ENCODE measurements around the gene EDN3. TPM values are rescaled to one million over a fixed set of nuclear protein-coding genes. Genes with fewer than 3 reads are reported as not detected.

EDN3 gene
- total and polyA plus RNA-seq, 4 donors = 6.9 TPM; not detected in 3

DNA sequence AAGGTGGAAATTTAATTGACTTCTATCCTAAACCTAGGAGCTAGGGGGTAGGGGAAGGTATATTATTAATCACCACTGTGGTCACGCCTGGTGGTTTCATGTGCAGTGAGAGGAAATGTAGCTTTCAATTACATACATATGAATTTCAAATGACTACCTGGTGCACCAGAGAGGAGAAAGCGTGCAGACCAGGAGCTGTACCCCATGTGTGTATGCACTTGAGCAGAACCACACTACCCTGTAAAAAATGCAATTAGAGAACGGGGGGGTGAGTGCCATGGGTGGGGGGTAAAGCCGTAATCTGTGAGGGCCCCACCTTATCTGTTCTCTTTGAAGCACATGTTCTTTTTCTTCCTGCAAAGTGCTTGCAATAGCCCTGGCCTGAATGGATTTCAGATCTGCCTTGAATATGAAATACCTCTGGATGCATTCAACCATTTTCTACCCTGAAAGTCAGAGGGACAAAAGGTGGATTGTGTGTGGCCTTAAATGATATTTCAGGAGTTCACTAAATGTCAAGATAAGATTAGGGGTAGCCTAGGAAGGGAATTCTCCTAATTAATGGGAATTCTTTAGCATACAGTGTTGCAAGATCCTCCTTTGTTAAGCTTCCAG lies 30.9 kb upstream of the EDN3 start:
- Histone ChIP-seq H3K4me3 (ENCODE audit: low read length in 2 of 2) (no peak overlapping the region), H3K4me1 (ENCODE audit: control insufficient read depth in 1 of 2, insufficient read depth in 2 of 2, low read length in 2 of 2) (no peaks in the 10 kb centered on the region), H3K27me3 (ENCODE audit: control insufficient read depth in 1 of 2, insufficient read depth in 2 of 2, low read length in 1 of 2) (peaks cover 0 to 3% of the 10 kb centered on the region in 2 donors), H3K27ac (ENCODE audit: low read depth in 1 of 2, low read length in 2 of 2) (no peak overlapping the region), H3K36me3 (ENCODE audit: control insufficient read depth in 1 of 2, insufficient read depth in 2 of 2, low read length in 1 of 2) (no peaks in the 10 kb centered on the region), H3K9me3 (ENCODE audit: control insufficient read depth, low read length) (no peaks in the 10 kb centered on the region)
- DNase-seq = no peak
- no peak for ATAC-seq (ENCODE audit: low FRiP score)
- WGBS, 2 donors = 44 to 48% methylated on average over 4 of the region's 4 CpGs
- intact Hi-C loops (cut with DNase I) = no loop called here

GRCh38 chr20:59270380-59270779 lies 30.0 kb upstream of the EDN3 start:
- H3K4me3 ChIP-seq (ENCODE audit: low read length in 2 of 2) = no peak overlapping the region
- H3K9me3 ChIP-seq (ENCODE audit: control insufficient read depth, low read length) = no peaks in the 10 kb centered on the region
- 63 to 72% methylated on average over 3 of the region's 3 CpGs for WGBS, 2 donors
- peaks cover 0 to 3% of the 10 kb centered on the region in 2 donors for H3K27me3 ChIP-seq (ENCODE audit: control insufficient read depth in 1 of 2, insufficient read depth in 2 of 2, low read length in 1 of 2)
- ATAC-seq (ENCODE audit: low FRiP score) (no peak), DNase-seq (no peak)
- H3K27ac ChIP-seq (ENCODE audit: low read depth in 1 of 2, low read length in 2 of 2) = no peak overlapping the region
- intact Hi-C loops (cut with DNase I) = no loop called here
- no peaks in the 10 kb centered on the region for H3K36me3 ChIP-seq (ENCODE audit: control insufficient read depth in 1 of 2, insufficient read depth in 2 of 2, low read length in 1 of 2)
- H3K4me1 ChIP-seq (ENCODE audit: control insufficient read depth in 1 of 2, insufficient read depth in 2 of 2, low read length in 2 of 2) = no peaks in the 10 kb centered on the region

- 70 to 71% methylated on average over 11 of the region's 11 CpGs for WGBS, 2 donors
- peaks cover 0 to 3% of the 10 kb centered on the region in 2 donors for H3K27me3 ChIP-seq (ENCODE audit: control insufficient read depth in 1 of 2, insufficient read depth in 2 of 2, low read length in 1 of 2)
- no peak overlapping the region for H3K4me3 ChIP-seq (ENCODE audit: low read length in 2 of 2)
Measured at GRCh38 chr20:59273739-59274357, 26.6 kb upstream of the EDN3 start.

DNA sequence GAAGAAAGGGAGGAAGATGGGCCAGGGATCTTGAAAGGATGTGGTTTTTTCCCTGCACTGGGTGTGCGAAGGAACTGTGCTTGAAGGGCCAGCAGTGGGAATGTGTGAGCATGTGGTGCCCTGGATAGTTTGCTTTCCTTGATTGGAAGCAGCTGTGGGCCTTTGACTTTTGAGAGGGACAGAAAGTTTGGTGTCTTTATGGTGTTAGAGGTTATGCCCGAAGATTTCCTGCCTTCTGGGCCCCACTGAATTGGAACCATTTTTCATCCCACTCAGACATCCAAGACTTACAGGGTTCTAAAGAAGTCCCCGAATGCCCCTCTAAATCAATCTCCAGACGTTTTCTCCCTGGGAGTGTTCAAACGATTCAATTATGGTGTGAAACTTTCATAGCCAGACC lies 23.5 kb upstream of the EDN3 start:
- Histone ChIP-seq H3K36me3 (ENCODE audit: control insufficient read depth in 1 of 2, insufficient read depth in 2 of 2, low read length in 1 of 2) (no peaks in the 10 kb centered on the region), H3K27ac (ENCODE audit: low read depth in 1 of 2, low read length in 2 of 2) (no peak overlapping the region), H3K27me3 (ENCODE audit: control insufficient read depth in 1 of 2, insufficient read depth in 2 of 2, low read length in 1 of 2) (peaks cover 0 to 3% of the 10 kb centered on the region in 2 donors), H3K9me3 (ENCODE audit: control insufficient read depth, low read length) (no peaks in the 10 kb centered on the region), H3K4me1 (ENCODE audit: control insufficient read depth in 1 of 2, insufficient read depth in 2 of 2, low read length in 2 of 2) (no peaks in the 10 kb centered on the region), H3K4me3 (ENCODE audit: low read length in 2 of 2) (no peak overlapping the region)
- ATAC-seq (ENCODE audit: low FRiP score) = no peak
- DNase-seq = no peak
- WGBS, 2 donors = 24 to 31% methylated on average over 5 of the region's 5 CpGs
- intact Hi-C loops (cut with DNase I) = no loop called here

More at GRCh38 chr20:59273739-59274357, 26.6 kb upstream of the EDN3 start:
- ATAC-seq (ENCODE audit: low FRiP score) (no peak), DNase-seq (no peak)
- H3K9me3 ChIP-seq (ENCODE audit: control insufficient read depth, low read length) = no peaks in the 10 kb centered on the region
- intact Hi-C loops (cut with DNase I) = no loop called here
- H3K36me3 ChIP-seq (ENCODE audit: control insufficient read depth in 1 of 2, insufficient read depth in 2 of 2, low read length in 1 of 2) = no peaks in the 10 kb centered on the region
- no peaks in the 10 kb centered on the region for H3K4me1 ChIP-seq (ENCODE audit: control insufficient read depth in 1 of 2, insufficient read depth in 2 of 2, low read length in 2 of 2)
- H3K27ac ChIP-seq (ENCODE audit: low read depth in 1 of 2, low read length in 2 of 2) = no peak overlapping the region

DNA sequence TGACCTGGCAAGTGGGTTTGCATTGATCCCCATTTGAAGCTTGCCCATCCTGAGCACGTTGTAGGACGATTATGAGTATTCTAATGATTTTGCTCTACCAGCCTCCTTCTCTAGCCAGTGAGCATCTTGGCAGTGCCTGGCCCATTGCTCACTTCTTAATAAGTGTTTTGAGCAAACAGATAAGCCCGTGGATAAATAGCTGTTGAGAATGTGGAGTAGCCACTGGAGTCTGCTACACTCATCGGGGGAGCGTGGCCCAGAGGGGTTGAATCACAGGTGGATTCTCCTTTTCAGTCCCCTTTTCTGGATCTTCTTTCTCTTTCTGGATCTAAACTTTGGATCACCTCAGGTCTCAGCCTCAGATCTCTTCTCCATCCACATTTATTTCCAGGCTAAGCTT lies 15.9 kb upstream of the EDN3 start:
- DNase-seq (no peak), ATAC-seq (ENCODE audit: low FRiP score) (no peak)
- intact Hi-C loops (cut with DNase I) = no loop called here
- Histone ChIP-seq H3K4me3 (ENCODE audit: low read length in 2 of 2) (no peak overlapping the region), H3K4me1 (ENCODE audit: control insufficient read depth in 1 of 2, insufficient read depth in 2 of 2, low read length in 2 of 2) (no peaks in the 10 kb centered on the region), H3K36me3 (ENCODE audit: control insufficient read depth in 1 of 2, insufficient read depth in 2 of 2, low read length in 1 of 2) (no peaks in the 10 kb centered on the region), H3K9me3 (ENCODE audit: control insufficient read depth, low read length) (no peaks in the 10 kb centered on the region), H3K27ac (ENCODE audit: low read depth in 1 of 2, low read length in 2 of 2) (no peak overlapping the region), H3K27me3 (ENCODE audit: control insufficient read depth in 1 of 2, insufficient read depth in 2 of 2, low read length in 1 of 2) (no peaks in the 10 kb centered on the region)
- whole genome bisulfite sequencing, 2 donors = 82 to 83% methylated on average over 5 of the region's 5 CpGs

GRCh38 chr20:59289994-59290393 lies 10.4 kb upstream of the EDN3 start:
- 78 to 79% methylated on average over 5 of the region's 5 CpGs for WGBS, 2 donors
- Histone ChIP-seq H3K27ac (ENCODE audit: low read depth in 1 of 2, low read length in 2 of 2) (no peak overlapping the region), H3K27me3 (ENCODE audit: control insufficient read depth in 1 of 2, insufficient read depth in 2 of 2, low read length in 1 of 2) (no peaks in the 10 kb centered on the region), H3K36me3 (ENCODE audit: control insufficient read depth in 1 of 2, insufficient read depth in 2 of 2, low read length in 1 of 2) (no peaks in the 10 kb centered on the region), H3K4me3 (ENCODE audit: low read length in 2 of 2) (no peak overlapping the region), H3K9me3 (ENCODE audit: control insufficient read depth, low read length) (no peaks in the 10 kb centered on the region), H3K4me1 (ENCODE audit: control insufficient read depth in 1 of 2, insufficient read depth in 2 of 2, low read length in 2 of 2) (no peaks in the 10 kb centered on the region)
- ATAC-seq (ENCODE audit: low FRiP score) = no peak
- no peak for DNase-seq
- intact Hi-C loops (cut with DNase I) = no loop called here

DNA sequence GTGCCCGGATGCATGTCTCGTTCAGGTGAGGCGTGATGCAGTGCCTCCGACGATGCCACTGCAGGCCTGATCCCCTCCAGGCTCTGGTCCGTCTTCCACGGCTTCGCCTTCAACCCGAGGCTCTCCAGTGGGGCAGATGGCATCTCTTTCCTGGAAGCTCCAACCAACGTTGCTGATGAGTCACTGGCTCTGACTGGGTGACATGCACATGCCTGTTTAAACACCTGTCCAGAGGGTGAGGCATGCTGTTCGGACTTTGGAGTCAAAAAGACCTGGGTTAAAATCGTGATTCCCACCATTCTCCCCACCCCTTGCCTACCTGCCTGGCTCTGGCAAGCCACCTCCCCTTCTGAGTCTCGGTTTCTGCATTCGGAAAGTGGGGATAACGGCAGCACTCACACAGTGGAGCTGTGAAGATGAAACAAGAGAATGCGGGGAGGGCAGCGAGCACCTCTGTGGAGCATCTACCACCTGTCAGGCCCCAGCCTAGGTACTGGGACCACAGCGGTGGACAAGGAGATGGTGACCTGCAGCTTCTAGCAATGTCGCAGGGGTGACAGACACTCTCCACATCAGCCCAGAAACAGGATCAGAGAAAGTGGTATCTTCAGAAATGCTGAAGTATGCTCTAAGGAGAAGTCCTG lies 8.5 kb upstream of the EDN3 start:
- ATAC-seq (ENCODE audit: low FRiP score) (no peak), DNase-seq (no peak)
- H3K9me3 ChIP-seq (ENCODE audit: control insufficient read depth, low read length) = no peaks in the 10 kb centered on the region
- WGBS, 2 donors = 91 to 92% methylated on average over 19 of the region's 19 CpGs
- H3K36me3 ChIP-seq (ENCODE audit: control insufficient read depth in 1 of 2, insufficient read depth in 2 of 2, low read length in 1 of 2) = no peaks in the 10 kb centered on the region
- no peaks in the 10 kb centered on the region for H3K4me1 ChIP-seq (ENCODE audit: control insufficient read depth in 1 of 2, insufficient read depth in 2 of 2, low read length in 2 of 2)
- intact Hi-C loops (cut with DNase I) = no loop called here
- H3K27ac ChIP-seq (ENCODE audit: low read depth in 1 of 2, low read length in 2 of 2) = no peak overlapping the region
- no peaks in the 10 kb centered on the region for H3K27me3 ChIP-seq (ENCODE audit: control insufficient read depth in 1 of 2, insufficient read depth in 2 of 2, low read length in 1 of 2)
- no peak overlapping the region for H3K4me3 ChIP-seq (ENCODE audit: low read length in 2 of 2)

GRCh38 chr20:59295531-59295930 lies 4.9 kb upstream of the EDN3 start:
- no peaks in the 10 kb centered on the region for H3K36me3 ChIP-seq (ENCODE audit: control insufficient read depth in 1 of 2, insufficient read depth in 2 of 2, low read length in 1 of 2)
- H3K9me3 ChIP-seq (ENCODE audit: control insufficient read depth, low read length) = no peaks in the 10 kb centered on the region
- DNase-seq (no peak), ATAC-seq (ENCODE audit: low FRiP score) (no peak)
- no peak overlapping the region for H3K27ac ChIP-seq (ENCODE audit: low read depth in 1 of 2, low read length in 2 of 2)
- no peak overlapping the region for H3K4me3 ChIP-seq (ENCODE audit: low read length in 2 of 2)
- intact Hi-C loops (cut with DNase I) = no loop called here
- WGBS, 2 donors = 46 to 47% methylated on average over 5 of the region's 5 CpGs
- no peaks in the 10 kb centered on the region for H3K27me3 ChIP-seq (ENCODE audit: control insufficient read depth in 1 of 2, insufficient read depth in 2 of 2, low read length in 1 of 2)
- H3K4me1 ChIP-seq (ENCODE audit: control insufficient read depth in 1 of 2, insufficient read depth in 2 of 2, low read length in 2 of 2) = no peaks in the 10 kb centered on the region

GRCh38 chr20:59297686-59298085 lies 2.7 kb upstream of the EDN3 start:
- Histone ChIP-seq H3K27ac (ENCODE audit: low read depth in 1 of 2, low read length in 2 of 2) (no peak overlapping the region), H3K4me1 (ENCODE audit: control insufficient read depth in 1 of 2, insufficient read depth in 2 of 2, low read length in 2 of 2) (no peaks in the 10 kb centered on the region), H3K36me3 (ENCODE audit: control insufficient read depth in 1 of 2, insufficient read depth in 2 of 2, low read length in 1 of 2) (no peaks in the 10 kb centered on the region), H3K4me3 (ENCODE audit: low read length in 2 of 2) (no peak overlapping the region), H3K9me3 (ENCODE audit: control insufficient read depth, low read length) (no peaks in the 10 kb centered on the region), H3K27me3 (ENCODE audit: control insufficient read depth in 1 of 2, insufficient read depth in 2 of 2, low read length in 1 of 2) (no peaks in the 10 kb centered on the region)
- ATAC-seq (ENCODE audit: low FRiP score) (no peak), DNase-seq (no peak)
- WGBS, 2 donors = 84 to 85% methylated on average over 7 of the region's 7 CpGs
- intact Hi-C loops (cut with DNase I) = no loop called here

Measured in aorta (tissue), 5 donors.